Activated gamma-delta T cell (primary cell): ENCODE measurements around the gene ACSF3.

ENCODE experiments used
- DNase-seq: peaks from one replicate; lab custom pipeline; 2025; lab: John Stamatoyannopoulos, UW

Gene ACSF3

GRCh38 chr16:89131783-89132182 lies 38.1 kb downstream of the ACSF3 start:
- no peak for DNase-seq

- no peak for DNase-seq
Measured at GRCh38 chr16:89132194-89133005, 38.7 kb downstream of the ACSF3 start.

DNA sequence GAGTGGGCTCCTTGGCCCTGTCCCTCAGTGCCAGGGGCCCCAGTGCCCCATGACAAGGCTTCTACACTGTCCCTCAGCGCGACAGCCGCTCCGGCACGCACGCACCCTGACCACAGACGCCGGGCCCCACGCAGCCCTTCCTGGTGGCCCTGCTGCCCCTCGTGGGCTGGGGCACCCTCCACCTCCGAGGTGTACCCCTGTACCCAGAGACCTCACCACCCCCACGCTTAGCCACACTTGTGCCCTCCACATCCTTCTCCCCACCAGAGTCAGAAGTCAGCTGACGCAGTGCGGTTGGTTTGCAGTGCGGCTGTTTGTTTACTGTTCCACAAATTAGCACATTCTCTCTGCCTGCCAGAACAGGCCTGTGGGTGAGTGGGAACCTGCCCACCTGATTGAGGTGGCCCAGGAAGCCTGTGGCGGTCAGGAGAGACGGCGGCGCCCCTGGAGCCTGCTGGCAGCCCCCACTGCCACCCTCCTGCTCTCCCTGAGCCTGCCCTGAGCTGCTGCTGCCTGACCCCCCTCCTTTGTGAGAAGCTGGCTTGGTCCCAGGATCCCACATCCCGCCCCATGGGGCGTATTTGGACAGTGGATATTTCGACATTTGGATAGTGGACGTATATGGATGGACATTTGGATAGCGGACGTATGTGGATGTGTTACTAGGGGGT lies 39.9 kb downstream of the ACSF3 start:
- no peak for DNase-seq

GRCh38 chr16:89134269-89134668 lies 40.6 kb downstream of the ACSF3 start:
- no peak for DNase-seq

GRCh38 chr16:89135166-89135565 lies 41.5 kb downstream of the ACSF3 start:
- no peak for DNase-seq

- no peak for DNase-seq
Measured at GRCh38 chr16:89135971-89136765, 42.5 kb downstream of the ACSF3 start.

- DNase-seq, result no peak
Measured at GRCh38 chr16:89136931-89137330, 43.3 kb downstream of the ACSF3 start.

DNA sequence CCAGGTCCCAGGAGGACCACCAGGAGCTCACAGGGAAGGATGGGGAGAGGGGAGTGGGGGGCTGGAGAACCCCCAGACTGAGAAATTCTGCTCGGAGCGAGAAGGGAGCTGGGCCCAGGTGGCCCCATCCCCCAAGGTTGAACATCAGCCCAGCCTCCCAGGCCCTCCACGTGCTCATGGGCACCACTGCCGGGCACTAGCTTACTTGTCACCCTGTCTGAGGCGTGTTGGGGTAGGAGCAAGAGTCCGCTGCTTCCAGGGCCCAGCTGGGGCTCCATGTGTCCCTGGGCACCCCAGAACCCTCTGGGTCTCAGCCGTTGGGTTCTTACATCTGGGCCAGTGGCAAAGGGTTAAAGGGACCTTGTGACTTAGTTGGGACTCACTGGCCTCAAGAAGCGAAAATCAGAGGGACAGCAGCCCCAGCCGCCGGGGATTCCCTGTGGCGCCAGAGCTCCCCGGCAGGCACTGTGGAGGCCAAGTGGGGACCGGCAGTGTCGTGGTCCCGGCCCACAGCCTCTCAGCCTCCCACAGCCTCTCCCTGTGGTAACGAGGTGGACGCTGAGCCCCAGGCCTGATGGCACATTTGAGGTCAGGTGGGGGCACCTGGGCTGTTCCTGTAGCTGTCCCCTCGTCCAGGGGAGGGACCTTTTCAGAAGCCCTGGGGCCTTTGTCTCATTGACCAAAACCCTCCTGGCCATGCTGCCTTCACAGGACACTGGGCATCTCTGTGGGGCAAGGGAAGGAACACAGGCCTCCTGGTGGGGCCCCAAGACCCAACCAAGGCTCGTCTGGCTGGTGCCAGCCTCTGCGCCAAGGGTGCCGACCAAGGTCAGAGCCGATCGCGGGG lies 44.2 kb downstream of the ACSF3 start:
- no peak for DNase-seq

- DNase-seq, result no peak
Measured at GRCh38 chr16:89138513-89138795, 44.8 kb downstream of the ACSF3 start.

GRCh38 chr16:89138843-89139520 lies 45.3 kb downstream of the ACSF3 start:
- no peak for DNase-seq

GRCh38 chr16:89139907-89140361 lies 46.3 kb downstream of the ACSF3 start:
- DNase-seq, result no peak

DNA sequence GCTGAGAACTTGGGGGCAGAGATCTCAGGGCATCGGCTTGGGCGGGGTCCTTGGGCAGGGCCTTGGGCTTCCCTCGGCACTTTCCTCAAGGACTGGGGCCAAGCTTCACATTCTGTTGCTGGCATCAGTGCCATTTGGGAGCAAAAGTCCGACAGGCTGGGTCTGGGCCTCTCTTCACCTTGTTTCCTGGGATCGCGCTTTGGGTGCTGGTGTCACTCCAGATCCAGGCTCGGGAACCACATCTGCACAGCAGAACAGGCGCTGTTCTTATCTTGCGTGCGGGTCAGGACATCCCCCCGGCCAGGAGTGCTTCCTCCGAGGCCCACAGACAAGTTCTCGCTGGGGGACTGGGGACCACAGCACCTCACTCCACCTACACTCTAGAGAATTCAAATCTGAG lies 46.7 kb downstream of the ACSF3 start:
- DNase-seq, result no peak

DNA sequence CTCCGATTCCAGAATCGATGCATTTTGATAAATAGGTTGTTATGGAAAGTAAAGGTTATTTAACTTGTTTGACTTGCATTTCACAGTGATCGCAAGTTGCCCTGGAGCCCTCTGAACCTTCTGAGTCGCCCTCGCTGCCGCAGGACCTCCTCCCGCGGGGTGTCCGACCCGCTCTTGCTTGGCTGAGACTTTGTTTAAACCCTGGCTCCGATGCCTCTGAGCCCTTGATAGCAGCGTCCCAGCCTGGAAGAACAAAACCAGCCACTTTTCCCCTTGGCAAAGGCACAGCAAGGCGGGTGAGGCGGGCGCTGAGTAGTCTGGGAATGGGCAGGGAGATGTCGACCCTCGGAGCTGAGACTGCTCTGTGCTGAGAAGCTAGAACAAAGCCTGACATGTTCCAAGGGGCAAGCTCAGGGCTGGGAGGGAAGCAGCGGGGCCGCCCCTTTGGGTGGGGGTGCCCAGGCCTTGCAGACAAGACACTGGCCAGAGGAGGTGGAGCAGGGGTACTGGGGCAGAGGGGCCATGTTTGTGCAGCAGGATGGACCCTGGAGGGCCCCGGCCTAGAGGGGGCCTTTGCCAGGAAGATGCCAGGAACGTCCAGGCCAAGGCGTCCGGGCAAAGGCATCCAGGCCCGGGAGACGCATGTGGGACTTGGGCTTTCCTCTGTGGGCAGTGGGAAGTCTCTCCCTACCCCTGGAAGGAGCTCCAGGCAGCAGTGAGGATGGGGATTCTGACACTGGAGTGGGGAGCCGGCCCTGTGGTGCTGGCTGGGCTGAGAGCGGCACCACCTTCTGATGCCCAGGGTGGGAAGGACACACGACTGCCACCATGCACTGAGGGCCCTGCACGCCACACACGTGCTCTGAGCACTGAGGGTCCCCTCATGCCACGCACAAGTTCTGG lies 47.6 kb downstream of the ACSF3 start:
- DNase-seq, result no peak

- no peak for DNase-seq
Measured at GRCh38 chr16:89141884-89142267, 48.2 kb downstream of the ACSF3 start.

GRCh38 chr16:89142474-89143195 lies 49.0 kb downstream of the ACSF3 start:
- no peak for DNase-seq

DNA sequence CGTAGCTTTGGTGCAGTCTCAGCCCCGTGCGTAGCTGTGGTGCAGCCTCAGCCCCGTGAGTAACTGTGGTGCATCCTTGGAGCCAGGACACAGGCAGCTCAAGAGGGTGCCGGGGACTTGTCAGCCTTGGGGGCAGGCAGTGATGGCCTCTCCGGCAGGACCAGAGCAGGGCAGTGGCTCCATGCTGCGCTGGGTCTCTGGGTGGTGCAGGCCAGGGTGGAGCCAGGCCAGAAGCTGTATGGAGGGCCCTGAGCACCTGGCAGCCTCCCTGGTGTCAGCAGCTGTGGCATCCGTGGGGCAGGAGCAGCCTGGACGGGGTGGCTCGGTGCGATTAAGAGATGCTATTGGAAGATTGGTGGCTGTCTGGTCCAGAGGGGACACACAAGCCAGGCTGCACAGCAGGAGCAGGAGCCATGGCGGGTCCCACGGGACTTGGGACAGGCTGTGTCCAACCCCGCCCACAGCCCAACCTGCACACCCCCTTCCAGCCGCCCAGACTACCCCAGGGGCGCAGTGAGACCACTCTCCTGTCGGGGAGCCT lies 49.6 kb downstream of the ACSF3 start:
- no peak for DNase-seq

DNA sequence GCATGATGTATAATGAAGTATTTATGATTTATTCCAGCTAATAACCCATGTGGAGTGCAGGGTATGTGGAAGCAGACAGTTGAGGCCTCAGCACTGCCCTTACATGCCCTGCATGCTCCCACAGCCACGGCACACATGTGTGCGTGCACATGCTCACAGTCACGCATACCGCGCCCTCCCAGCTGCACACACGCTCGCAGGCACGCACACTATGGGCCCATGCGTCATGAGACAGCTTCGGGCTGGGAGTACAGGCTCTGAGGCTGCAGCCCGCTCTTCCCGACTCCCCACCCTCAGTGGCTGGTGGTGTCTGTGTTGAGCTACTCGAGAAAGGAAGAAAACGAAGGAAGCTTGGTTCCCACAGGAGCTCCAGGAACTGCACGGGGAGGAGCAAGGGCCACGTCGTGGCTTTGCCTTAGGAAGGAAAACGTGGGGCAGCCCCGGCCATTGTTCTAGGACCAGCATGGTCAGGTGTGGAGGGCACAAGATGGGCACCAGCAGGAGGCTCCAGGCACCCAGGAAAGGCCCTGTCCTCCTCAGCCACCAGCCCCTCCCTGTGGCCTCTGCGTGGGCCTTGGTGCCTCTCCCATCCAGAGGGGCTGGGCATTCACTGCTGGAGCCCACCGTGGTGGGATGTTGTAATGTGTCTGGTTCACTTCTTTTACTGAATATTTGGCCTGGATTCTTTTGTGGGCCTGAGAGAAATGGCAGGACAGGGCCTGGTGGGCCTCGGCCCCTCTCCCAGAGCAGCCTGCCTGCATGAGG lies 50.4 kb downstream of the ACSF3 start:
- no peak for DNase-seq

DNA sequence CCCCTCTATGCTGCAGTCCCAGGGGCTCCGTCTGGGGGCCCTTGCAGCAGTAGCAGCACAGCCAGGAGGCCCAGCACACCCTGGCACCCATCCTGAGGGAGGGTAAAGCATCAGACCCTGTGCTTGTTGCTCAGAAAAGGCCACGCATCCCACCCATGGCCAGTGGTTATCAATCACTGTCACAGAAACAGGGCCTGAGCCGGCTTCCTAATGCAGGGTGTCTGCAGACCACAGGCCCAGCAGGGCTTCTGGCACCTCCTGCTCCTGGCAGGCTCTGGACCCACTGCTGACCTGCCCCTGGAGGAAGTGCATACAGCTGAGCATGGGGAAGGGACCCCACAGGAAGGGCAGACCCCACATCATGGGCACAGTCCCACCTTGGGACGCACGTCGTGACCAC lies 51.0 kb downstream of the ACSF3 start:
- DNase-seq, result no peak
